ENCODE measurements around the gene CATSPERD.
A peak's percentile ranks its signal among the peaks of the same experiment; 100 is the strongest.

The CATSPERD gene

GRCh38 chr19:5801796-5802619 lies 81.6 kb downstream of the CATSPERD start:
- DNase-seq (ENCODE audit: low spot score in 2 of 2) = peak in 1 of 2 experiments; percentile 61
- in situ Hi-C loops (cut with MboI; ENCODE audit: low sequenced_read_pairs) = loop anchor here (5.0 kb wide), 1 partner anchor 220 kb away; no protein-coding TSS in a partner anchor
- Histone ChIP-seq H3K4me3 (no peak overlapping the region), H3K36me3 (replicated peaks) (no peaks in the 10 kb centered on the region), H3K9me3 (no peaks in the 10 kb centered on the region), H3K27me3 (ENCODE audit: low read depth) (no peaks in the 10 kb centered on the region), H3K4me1 (peaks cover 13% of the 10 kb centered on the region)

DNA sequence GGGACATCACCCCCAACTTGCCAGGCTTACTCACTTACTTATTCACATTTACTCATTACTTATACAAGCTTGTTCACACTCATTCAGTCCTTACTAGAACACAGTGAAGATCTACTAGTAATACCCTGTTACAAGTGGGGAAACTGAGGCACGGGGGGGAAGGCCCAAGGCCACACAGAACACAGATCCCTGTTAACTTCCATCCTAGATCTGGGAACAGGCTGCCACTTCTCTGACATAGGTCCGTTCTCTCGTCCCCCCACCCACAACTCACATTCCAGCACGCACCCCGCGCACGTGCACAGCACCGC lies 83.0 kb downstream of the CATSPERD start:
- no peak for DNase-seq (ENCODE audit: low spot score in 2 of 2)
- no peak overlapping the region for H3K4me3 ChIP-seq
- no peaks in the 10 kb centered on the region for H3K27me3 ChIP-seq (ENCODE audit: low read depth)
- in situ Hi-C loops (cut with MboI; ENCODE audit: low sequenced_read_pairs) = loop anchor here (5.0 kb wide), 1 partner anchor 219 kb away; no protein-coding TSS in a partner anchor
- peaks cover 13% of the 10 kb centered on the region for H3K4me1 ChIP-seq
- H3K36me3 ChIP-seq (replicated peaks) = no peaks in the 10 kb centered on the region
- no peaks in the 10 kb centered on the region for H3K9me3 ChIP-seq

- in situ Hi-C loops (cut with MboI; ENCODE audit: low sequenced_read_pairs) = loop anchor here (5.0 kb wide), 1 partner anchor 218 kb away; no protein-coding TSS in a partner anchor
- Histone ChIP-seq H3K4me1 (peaks cover 13% of the 10 kb centered on the region), H3K27me3 (ENCODE audit: low read depth) (no peaks in the 10 kb centered on the region), H3K9me3 (no peaks in the 10 kb centered on the region), H3K4me3 (peak overlapping the region; percentile 27), H3K36me3 (replicated peaks) (no peaks in the 10 kb centered on the region)
- peak; percentile 85 to 98 for DNase-seq (ENCODE audit: low spot score in 2 of 2)
Observed at GRCh38 chr19:5803752-5804515, 83.5 kb downstream of the CATSPERD start.

DNA sequence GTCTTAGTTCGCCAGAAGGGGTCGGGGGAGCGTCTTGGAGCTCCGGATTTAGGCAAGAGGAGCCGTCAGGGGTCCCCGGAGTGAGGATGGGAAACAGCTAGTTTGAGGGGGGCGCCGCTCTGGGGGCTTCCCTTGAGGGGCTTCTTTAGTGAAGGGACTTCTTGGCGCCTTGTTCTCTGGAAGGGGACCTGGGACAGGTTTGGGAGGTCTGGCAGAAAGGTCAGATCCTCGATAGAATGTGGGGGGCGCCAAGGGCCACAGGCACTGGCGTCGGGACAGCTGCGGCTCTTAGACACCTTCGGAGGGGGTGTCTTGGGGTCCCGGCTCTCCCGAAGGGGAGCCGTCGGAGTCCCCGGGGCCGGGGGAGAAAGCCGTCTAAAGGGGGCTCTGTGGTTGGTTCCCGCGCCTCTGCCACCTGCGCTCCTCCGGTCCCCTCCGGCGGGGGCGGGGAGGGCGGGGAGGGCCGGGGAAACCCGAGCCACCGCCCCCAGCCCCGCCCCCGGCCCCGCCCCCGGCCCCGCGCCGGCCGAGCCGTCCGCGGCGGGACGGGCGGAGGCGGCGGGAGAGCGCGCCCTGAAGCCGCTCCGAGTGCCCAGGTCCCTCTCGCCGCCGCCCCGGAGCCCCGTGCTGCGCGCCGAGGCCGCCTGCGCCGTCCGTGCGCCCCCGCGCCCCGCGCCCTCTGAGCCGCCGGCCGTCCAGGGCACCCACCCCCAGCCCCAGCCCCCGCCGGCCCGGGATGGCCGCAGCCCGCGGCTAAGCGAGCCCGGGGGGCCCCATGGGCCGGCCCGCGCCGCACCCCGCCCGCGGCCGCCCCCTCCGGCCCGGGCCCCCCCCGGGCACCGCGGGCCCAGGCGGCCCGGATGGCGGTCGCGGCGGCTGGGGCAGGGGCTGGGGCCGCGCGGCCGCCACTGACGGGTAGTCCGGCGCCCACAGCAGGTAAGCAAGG lies 84.4 kb downstream of the CATSPERD start, which contains the start of gene NRTN:
Gene NRTN, plus strand, starts transcription at position 552 of the 946 bp plus-strand sequence. CDS start 19,099 bp downstream, outside the sequence.
- H3K4me3 ChIP-seq = peak within 1 kb of the TSS; percentile 47
- in situ Hi-C loops (cut with MboI; ENCODE audit: low sequenced_read_pairs) = loop anchor here (5.0 kb wide), 2 partner anchors 88 to 218 kb away; no protein-coding TSS in a partner anchor

GRCh38 chr19:5805462-5806132 lies 85.2 kb downstream of the CATSPERD start:
- H3K27me3 ChIP-seq (ENCODE audit: low read depth) = no peaks in the 10 kb centered on the region
- no peaks in the 10 kb centered on the region for H3K36me3 ChIP-seq (replicated peaks)
- H3K9me3 ChIP-seq = no peaks in the 10 kb centered on the region
- in situ Hi-C loops (cut with MboI; ENCODE audit: low sequenced_read_pairs) = loop anchor here (5.0 kb wide), 1 partner anchor 87 kb away; no protein-coding TSS in a partner anchor
- H3K4me3 ChIP-seq = peak overlapping the region; percentile 47
- DNase-seq (ENCODE audit: low spot score in 2 of 2) = peak; percentile 71 to 94
- peaks cover 13% of the 10 kb centered on the region for H3K4me1 ChIP-seq

More for the DNA sequence above, 84.4 kb downstream of the CATSPERD start, which contains the start of gene NRTN:
- Histone ChIP-seq H3K9me3 (no peaks in the 10 kb centered on the region), H3K27me3 (ENCODE audit: low read depth) (no peaks in the 10 kb centered on the region), H3K36me3 (replicated peaks) (no peaks in the 10 kb centered on the region), H3K4me1 (peaks cover 13% of the 10 kb centered on the region)
- DNase-seq (ENCODE audit: low spot score in 2 of 2) = peak; percentile 34 to 80

DNA sequence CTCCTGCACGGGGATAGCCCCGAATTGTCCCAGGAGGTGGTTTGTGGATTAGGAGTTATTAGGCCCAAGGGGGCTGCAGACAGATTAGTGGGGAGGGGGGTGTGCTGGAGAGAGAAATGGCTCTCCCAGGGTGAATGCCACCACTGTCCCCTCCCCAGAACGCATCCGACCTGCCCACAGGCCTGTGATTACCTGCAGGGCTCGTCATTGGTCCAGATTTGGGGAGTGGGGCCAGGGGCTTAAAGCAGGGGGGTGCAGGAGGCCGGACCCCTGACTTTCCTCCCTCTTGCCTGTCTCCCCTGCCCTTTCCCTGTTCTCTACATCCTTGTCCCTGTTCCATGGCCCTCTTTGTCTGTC lies 85.7 kb downstream of the CATSPERD start:
- Histone ChIP-seq H3K4me3 (peak overlapping the region; percentile 47), H3K9me3 (no peaks in the 10 kb centered on the region), H3K36me3 (replicated peaks) (no peaks in the 10 kb centered on the region), H3K27me3 (ENCODE audit: low read depth) (no peaks in the 10 kb centered on the region), H3K4me1 (peaks cover 13% of the 10 kb centered on the region)
- DNase-seq (ENCODE audit: low spot score in 2 of 2) = no peak
- in situ Hi-C loops (cut with MboI; ENCODE audit: low sequenced_read_pairs) = loop anchor here (5.0 kb wide), 1 partner anchor 86 kb away; no protein-coding TSS in a partner anchor

- Histone ChIP-seq H3K36me3 (replicated peaks) (no peaks in the 10 kb centered on the region), H3K4me3 (no peak overlapping the region; the same call in 1 of the 2 replicates), H3K4me1 (peaks cover 13% of the 10 kb centered on the region), H3K27me3 (ENCODE audit: low read depth) (no peaks in the 10 kb centered on the region), H3K9me3 (no peaks in the 10 kb centered on the region)
- no peak for DNase-seq (ENCODE audit: low spot score in 2 of 2)
- in situ Hi-C loops (cut with MboI; ENCODE audit: low sequenced_read_pairs) = loop anchor here (5.0 kb wide), 1 partner anchor 85 kb away; no protein-coding TSS in a partner anchor
Observed at GRCh38 chr19:5806905-5807304, 86.5 kb downstream of the CATSPERD start.

DNA sequence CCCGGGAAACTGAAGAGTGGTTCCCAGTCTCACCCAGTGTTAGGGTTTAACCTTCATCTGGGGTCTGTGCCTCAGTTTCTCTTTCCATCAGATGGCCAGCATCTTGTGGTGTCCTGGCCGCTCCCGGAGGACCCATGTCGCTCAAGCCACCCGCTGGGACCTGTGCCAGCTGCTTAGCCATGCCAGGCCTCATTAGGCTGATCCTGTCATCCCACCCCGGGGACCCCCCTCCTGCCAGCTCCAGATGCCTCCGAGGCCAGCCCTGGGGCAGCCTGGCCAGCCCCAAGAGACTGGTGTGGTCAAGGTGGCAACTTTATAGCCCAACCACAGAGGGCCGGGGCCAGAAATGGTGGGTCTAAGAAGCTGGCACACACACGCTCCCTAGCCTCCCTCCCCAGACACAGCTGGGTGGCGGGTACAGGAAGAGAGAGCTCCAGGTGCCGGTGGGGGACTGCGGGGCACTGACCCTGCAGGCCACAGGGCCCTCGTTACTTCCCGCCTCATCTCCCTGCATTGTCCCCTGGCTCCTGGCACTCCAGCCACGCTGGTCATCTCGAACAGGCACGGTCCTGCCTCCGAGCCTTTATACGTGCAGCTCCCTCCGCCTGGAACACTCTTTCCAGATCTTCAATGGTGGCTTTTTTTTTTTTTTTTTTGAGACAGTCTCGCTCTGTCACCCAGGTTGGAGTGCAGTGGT lies 87.8 kb downstream of the CATSPERD start:
- H3K4me1 ChIP-seq = peaks cover 13% of the 10 kb centered on the region
- in situ Hi-C loops (cut with MboI; ENCODE audit: low sequenced_read_pairs) = loop anchor here (5.0 kb wide), 1 partner anchor 84 kb away; no protein-coding TSS in a partner anchor
- no peak for DNase-seq (ENCODE audit: low spot score in 2 of 2)
- no peak overlapping the region for H3K4me3 ChIP-seq
- no peaks in the 10 kb centered on the region for H3K36me3 ChIP-seq (replicated peaks)
- H3K9me3 ChIP-seq = no peaks in the 10 kb centered on the region
- no peaks in the 10 kb centered on the region for H3K27me3 ChIP-seq (ENCODE audit: low read depth)

DNA sequence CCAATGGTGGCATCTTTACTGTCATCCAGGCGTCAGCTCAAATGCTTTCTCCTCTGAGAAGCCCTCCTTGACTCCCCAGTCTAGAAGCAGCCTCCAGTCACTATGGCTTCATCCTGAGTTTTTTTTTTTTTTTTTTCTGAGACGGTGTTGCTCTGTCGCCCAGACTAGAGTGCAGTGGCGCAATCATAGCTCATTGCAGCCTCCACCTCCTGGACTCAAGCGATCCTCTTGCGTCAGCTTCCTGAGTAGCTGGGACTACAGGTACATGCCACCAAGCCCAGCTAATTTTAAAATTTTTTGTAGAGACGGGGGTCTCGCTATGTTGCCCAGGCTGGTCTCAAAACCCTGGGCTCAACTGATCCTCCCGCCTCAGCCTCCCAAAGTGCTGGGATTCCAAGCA lies 88.6 kb downstream of the CATSPERD start:
- H3K4me3 ChIP-seq = no peak overlapping the region
- in situ Hi-C loops (cut with MboI; ENCODE audit: low sequenced_read_pairs) = loop anchor here (5.0 kb wide), 1 partner anchor 83 kb away; no protein-coding TSS in a partner anchor
- H3K27me3 ChIP-seq (ENCODE audit: low read depth) = no peaks in the 10 kb centered on the region
- H3K36me3 ChIP-seq (replicated peaks) = no peaks in the 10 kb centered on the region
- no peak for DNase-seq (ENCODE audit: low spot score in 2 of 2)
- H3K4me1 ChIP-seq = peaks cover 9% of the 10 kb centered on the region; the same call in 1 of the 2 replicates
- no peaks in the 10 kb centered on the region for H3K9me3 ChIP-seq

DNA sequence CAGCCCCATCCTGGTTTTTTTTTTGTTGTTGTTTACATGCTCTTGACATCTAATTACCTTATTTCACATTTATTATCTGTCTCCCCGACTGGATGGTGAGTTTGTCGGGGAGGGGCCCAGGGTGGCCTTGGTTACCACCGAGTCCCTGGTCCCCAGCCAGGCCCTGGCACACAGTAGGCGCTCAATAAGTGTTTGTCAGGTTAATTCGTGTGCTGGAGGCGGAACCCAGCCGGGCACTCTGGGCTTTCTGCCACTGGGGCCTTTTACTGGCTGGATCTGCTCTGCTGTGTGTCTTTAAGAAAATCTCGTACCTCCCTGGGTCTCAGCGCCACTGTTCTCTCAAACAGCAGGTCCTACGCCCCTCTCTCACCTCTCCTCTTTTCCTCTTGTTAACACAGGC lies 89.0 kb downstream of the CATSPERD start:
- H3K9me3 ChIP-seq = no peaks in the 10 kb centered on the region
- peaks cover 5% of the 10 kb centered on the region; the same call in 1 of the 2 replicates for H3K4me1 ChIP-seq
- in situ Hi-C loops (cut with MboI; ENCODE audit: low sequenced_read_pairs) = loop anchor here (5.0 kb wide), 1 partner anchor 83 kb away; no protein-coding TSS in a partner anchor
- no peaks in the 10 kb centered on the region for H3K36me3 ChIP-seq (replicated peaks)
- no peak overlapping the region for H3K4me3 ChIP-seq
- DNase-seq (ENCODE audit: low spot score in 2 of 2) = no peak
- no peaks in the 10 kb centered on the region for H3K27me3 ChIP-seq (ENCODE audit: low read depth)

DNA sequence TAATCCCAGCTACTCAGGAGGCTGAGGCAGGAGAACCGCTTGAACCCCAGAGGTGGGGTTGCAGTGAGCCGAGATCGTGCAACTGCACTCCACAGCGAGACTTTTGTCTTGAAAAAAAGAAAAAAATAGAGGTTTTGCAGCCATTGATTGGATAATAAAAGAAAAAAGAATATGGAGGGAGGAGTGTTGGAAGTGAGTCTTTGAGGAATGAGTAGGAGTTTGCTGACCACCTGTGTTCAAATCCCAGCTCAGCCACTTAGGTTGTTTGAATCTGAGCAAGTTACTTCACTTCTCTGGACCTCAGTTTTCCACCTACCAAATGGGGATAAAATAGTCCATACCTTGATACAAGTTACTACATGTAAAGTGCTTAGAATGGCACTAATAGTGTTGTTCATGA lies 90.7 kb downstream of the CATSPERD start:
- no peak overlapping the region for H3K4me3 ChIP-seq
- no peak for DNase-seq (ENCODE audit: low spot score in 2 of 2)
- H3K4me1 ChIP-seq = peaks cover under 1% of the 10 kb centered on the region; the same call in 1 of the 2 replicates
- no peaks in the 10 kb centered on the region for H3K9me3 ChIP-seq
- no peaks in the 10 kb centered on the region for H3K36me3 ChIP-seq (replicated peaks)
- H3K27me3 ChIP-seq (ENCODE audit: low read depth) = no peaks in the 10 kb centered on the region
- in situ Hi-C loops (cut with MboI; ENCODE audit: low sequenced_read_pairs) = no loop called here
